AG04449 (cell line): ENCODE data around the gene CFL2.
"Not testable (repeated sequence)": the region's sequence is repeated elsewhere in the genome, so short reads cannot be mapped to it uniquely, and the experiment has no call there.

Experiments used
- CTCF ChIA-PET: fragments of 350-600 bp; formaldehyde crosslinking; extraction: SDS; loops from one replicate; lab custom pipeline; 2021; ENCODE audit warnings: antibody characterized with exemption; lab: Yijun Ruan, JAX
- POLR2A ChIA-PET: fragments of 400-600, 350-600 bp; formaldehyde crosslinking; extraction: SDS; loops from one replicate; lab custom pipeline; 2020; ENCODE audit warnings: antibody characterized with exemption, inconsistent platforms; lab: Yijun Ruan, JAX
- DNase-seq: peaks from one replicate; pipeline ENCODE4 v3.0.0-alpha.2; 2010; ENCODE audit warnings: low read depth, low spot score
- H3K4me3 ChIP-seq: 2 replicates; pipeline ENCODE4 v1.5.1; 2011; ENCODE audit warnings: low read depth, mild to moderate bottlenecking, control low read depth, low read length
- TF ChIP-seq, protein P1 (sequence below): IDR thresholded peaks from one replicate; pipeline ENCODE4 v1.5.1; 2011; ENCODE audit warnings: mild to moderate bottlenecking, moderate library complexity, low read length, control low read depth, inconsistent platforms; ENCODE audit not compliant: insufficient read depth; ENCODE audit errors: missing control alignments

CFL2 gene

DNA sequence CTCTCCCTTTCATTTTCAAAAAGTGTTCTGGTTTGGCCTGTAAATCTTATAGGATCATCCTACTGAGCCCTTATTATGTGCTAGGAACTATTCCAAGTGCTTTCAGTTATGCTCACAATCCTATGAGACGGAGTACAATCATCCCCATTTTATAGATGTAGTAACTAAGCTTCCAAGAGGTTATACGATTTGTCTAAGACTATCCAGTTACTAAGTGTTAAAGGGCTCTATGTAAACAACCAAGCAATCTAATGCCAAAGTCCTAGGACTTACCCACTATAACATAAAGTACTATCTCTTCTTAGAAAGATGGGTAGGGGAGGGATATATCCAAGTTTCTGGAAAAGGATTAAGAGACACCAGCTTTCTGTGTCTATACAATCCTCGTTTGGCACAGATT, 6.7 kb downstream of the CFL2 start:
- CTCF ChIA-PET = interaction anchor here (0.8 to 10.0 kb wide), 2 partner anchors 16 to 715 kb away, joined by 3 to 63 read pairs; no protein-coding TSS in a partner anchor
- no peak for DNase-seq
- POLR2A ChIA-PET = no interaction called here
- TF ChIP-seq, protein P1, sequence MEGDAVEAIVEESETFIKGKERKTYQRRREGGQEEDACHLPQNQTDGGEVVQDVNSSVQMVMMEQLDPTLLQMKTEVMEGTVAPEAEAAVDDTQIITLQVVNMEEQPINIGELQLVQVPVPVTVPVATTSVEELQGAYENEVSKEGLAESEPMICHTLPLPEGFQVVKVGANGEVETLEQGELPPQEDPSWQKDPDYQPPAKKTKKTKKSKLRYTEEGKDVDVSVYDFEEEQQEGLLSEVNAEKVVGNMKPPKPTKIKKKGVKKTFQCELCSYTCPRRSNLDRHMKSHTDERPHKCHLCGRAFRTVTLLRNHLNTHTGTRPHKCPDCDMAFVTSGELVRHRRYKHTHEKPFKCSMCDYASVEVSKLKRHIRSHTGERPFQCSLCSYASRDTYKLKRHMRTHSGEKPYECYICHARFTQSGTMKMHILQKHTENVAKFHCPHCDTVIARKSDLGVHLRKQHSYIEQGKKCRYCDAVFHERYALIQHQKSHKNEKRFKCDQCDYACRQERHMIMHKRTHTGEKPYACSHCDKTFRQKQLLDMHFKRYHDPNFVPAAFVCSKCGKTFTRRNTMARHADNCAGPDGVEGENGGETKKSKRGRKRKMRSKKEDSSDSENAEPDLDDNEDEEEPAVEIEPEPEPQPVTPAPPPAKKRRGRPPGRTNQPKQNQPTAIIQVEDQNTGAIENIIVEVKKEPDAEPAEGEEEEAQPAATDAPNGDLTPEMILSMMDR = no peak
- no peak overlapping the region for H3K4me3 ChIP-seq

GRCh38 chr14:34701808-34702207, 12.6 kb downstream of the CFL2 start:
- ChIA-PET CTCF (interaction anchor here (1.0 to 1.5 kb wide), 2 partner anchors 16 to 29 kb away, joined by 3 read pairs; no protein-coding TSS in a partner anchor), POLR2A (interaction anchor here (1.2 kb wide), 1 partner anchor 51 kb away, joined by 4 read pairs; no protein-coding TSS in a partner anchor)
- no peak overlapping the region for H3K4me3 ChIP-seq
- TF ChIP-seq, protein P1 = no peak
- no peak for DNase-seq

DNA sequence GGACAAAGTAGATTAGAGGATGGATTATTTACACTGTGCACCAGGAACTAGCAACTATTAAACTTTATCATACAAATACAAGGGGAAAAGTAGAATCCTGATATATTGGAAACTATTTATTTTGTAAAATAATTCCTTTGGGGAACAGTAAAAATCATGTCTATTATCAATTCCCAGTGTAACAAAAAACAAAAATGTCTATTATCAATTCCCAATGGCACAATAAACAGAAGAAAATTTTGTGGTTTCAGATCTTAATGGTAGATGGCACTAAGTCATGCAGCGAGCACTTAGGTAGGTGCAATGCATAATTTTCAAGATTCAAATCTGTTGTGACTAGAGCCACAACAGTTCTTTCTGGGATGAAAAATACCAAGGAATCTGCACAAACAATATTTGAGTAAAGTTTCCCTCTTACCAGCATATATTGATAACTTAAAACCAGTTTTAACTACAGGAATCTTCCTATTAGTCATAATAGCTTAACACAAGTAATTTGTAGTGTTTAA, 13.7 kb downstream of the CFL2 start:
- CTCF ChIA-PET = interaction anchor here (0.7 to 2.1 kb wide), 4 partner anchors 9 to 28 kb away, joined by 3 to 10 read pairs (median 7); no protein-coding TSS in a partner anchor
- no peak for DNase-seq
- POLR2A ChIA-PET = interaction anchor here (0.7 to 1.6 kb wide), 5 partner anchors 10 to 51 kb away, joined by 3 to 9 read pairs (median 5); partner anchors contain the start of gene CFL2
- TF ChIP-seq, protein P1 = no peak
- H3K4me3 ChIP-seq = no peak overlapping the region

- no peak overlapping the region for H3K4me3 ChIP-seq
- POLR2A ChIA-PET = interaction anchor here (0.7 to 1.6 kb wide), 6 partner anchors 11 to 367 kb away, joined by 3 to 9 read pairs (median 4); partner anchors contain the start of genes CFL2 and SRP54
- DNase-seq = no peak
- TF ChIP-seq, protein P1 = no peak
- CTCF ChIA-PET = interaction anchor here (1.8 to 2.1 kb wide), 2 partner anchors 23 to 27 kb away, joined by 9 to 10 read pairs; no protein-coding TSS in a partner anchor
Measured at GRCh38 chr14:34699873-34700621, 14.3 kb downstream of the CFL2 start.

DNA sequence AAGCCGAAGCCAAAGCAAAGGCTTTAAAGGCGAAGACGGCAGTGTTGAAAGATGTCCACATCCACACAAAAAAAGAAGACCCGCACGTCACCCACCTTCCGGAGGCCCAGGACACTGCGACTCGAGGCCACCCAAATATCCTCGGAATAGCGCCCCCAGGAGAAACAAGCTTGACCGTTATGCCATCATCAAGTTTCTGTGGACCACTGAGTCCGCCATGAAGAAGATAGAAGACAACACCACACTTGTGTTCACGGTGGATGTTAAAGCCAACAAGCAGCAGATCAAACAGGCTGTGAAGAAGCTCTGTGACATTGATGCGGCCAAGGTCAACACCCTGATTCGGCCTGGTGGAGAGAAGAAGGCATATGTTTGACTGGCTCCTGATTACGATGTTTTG, 20.2 kb downstream of the CFL2 start:
- DNase-seq, H3K4me3 ChIP-seq, POLR2A ChIA-PET: not testable (repeated sequence)
- CTCF ChIA-PET = interaction anchor here (1.4 to 1.5 kb wide), 2 partner anchors 21 to 28 kb away, joined by 4 to 8 read pairs; no protein-coding TSS in a partner anchor

- POLR2A ChIA-PET = no interaction called here
- CTCF ChIA-PET = interaction anchor here (1.4 to 1.5 kb wide), 2 partner anchors 20 to 29 kb away, joined by 4 to 8 read pairs; no protein-coding TSS in a partner anchor
- no peak overlapping the region for H3K4me3 ChIP-seq
- TF ChIP-seq, protein P1 = no peak
- no peak for DNase-seq
Measured at GRCh38 chr14:34693228-34693939, 21.0 kb downstream of the CFL2 start.
